Ammon's horn (tissue), 1 donor: Measurements from ENCODE around the gene COX4I2.
"Not testable (repeated sequence)": the region's sequence is repeated elsewhere in the genome, so short reads cannot be mapped to it uniquely, and the experiment has no call there.

Experiments used
- DNase-seq: peaks from one replicate; pipeline ENCODE4 v3.0.0-alpha.2; 2016; ENCODE audit warnings: low spot score

Gene COX4I2

GRCh38 chr20:31637660-31638059 lies at the start of gene COX4I2:
Gene COX4I2, plus strand, starts transcription at chr20:31637912. Its CDS starts 1,106 bp downstream, at chr20:31639018.
- DNase-seq = no peak

- no peak for DNase-seq
Observed at GRCh38 chr20:31590717-31591225, 46.9 kb upstream of the COX4I2 start.

GRCh38 chr20:31593221-31594001 lies 44.3 kb upstream of the COX4I2 start:
- DNase-seq = no peak

- DNase-seq = no peak
Observed at GRCh38 chr20:31594002-31594557, 43.6 kb upstream of the COX4I2 start.

- DNase-seq = no peak
Observed at GRCh38 chr20:31594558-31595379, 42.9 kb upstream of the COX4I2 start.

GRCh38 chr20:31595380-31595653 lies 42.4 kb upstream of the COX4I2 start:
- no peak for DNase-seq

GRCh38 chr20:31595654-31596411 lies 41.9 kb upstream of the COX4I2 start:
- peak; percentile 49 for DNase-seq

GRCh38 chr20:31596412-31596715 lies 41.3 kb upstream of the COX4I2 start:
- DNase-seq = not testable (repeated sequence)

GRCh38 chr20:31596831-31597480 lies 40.8 kb upstream of the COX4I2 start:
- no peak for DNase-seq

- no peak for DNase-seq
Observed at GRCh38 chr20:31597481-31597855, 40.2 kb upstream of the COX4I2 start.

- no peak for DNase-seq
Observed at GRCh38 chr20:31602431-31602778, 35.3 kb upstream of the COX4I2 start.

- DNase-seq = no peak
Observed at GRCh38 chr20:31602779-31603441, 34.8 kb upstream of the COX4I2 start.

- DNase-seq = peak; percentile 97
Observed at GRCh38 chr20:31603822-31604566, 33.7 kb upstream of the COX4I2 start.

- no peak for DNase-seq
Observed at GRCh38 chr20:31604567-31605030, 33.1 kb upstream of the COX4I2 start.

- DNase-seq = peak; percentile 98
Observed at GRCh38 chr20:31605031-31605901, 32.4 kb upstream of the COX4I2 start, which contains the start of gene ID1. Gene ID1, plus strand, starts transcription at chr20:31605289. Its CDS starts 99 bp downstream, at chr20:31605388.

GRCh38 chr20:31605902-31606803 lies 31.6 kb upstream of the COX4I2 start:
- peak; percentile 24 for DNase-seq

- no peak for DNase-seq
Observed at GRCh38 chr20:31606804-31607639, 30.7 kb upstream of the COX4I2 start.
